IPS DF 6.9 (cell line): ENCODE measurements around the gene SLIT2.

Experiments used
- DNase-seq: peaks from one replicate; pipeline ENCODE4 v3.0.0-alpha.2; 2013; ENCODE audit warnings: low read depth, low spot score
- H3K27ac ChIP-seq: one replicate; pipeline ENCODE4 v1.5.1; 2013; ENCODE audit warnings: low read length, control low read depth
- H3K27me3 ChIP-seq: 2 replicates; pipeline ENCODE4 v1.6.1; 2013; ENCODE audit warnings: mild to moderate bottlenecking, low read length; ENCODE audit not compliant: control insufficient read depth, insufficient read depth
- H3K36me3 ChIP-seq: 2 replicates; pipeline ENCODE4 v1.6.1; 2013; ENCODE audit warnings: low read length; ENCODE audit not compliant: control insufficient read depth, insufficient read depth
- H3K4me1 ChIP-seq: 2 replicates; pipeline ENCODE4 v1.6.1; 2013; ENCODE audit warnings: low read length; ENCODE audit not compliant: control insufficient read depth, insufficient read depth
- H3K4me3 ChIP-seq: 2 replicates; pipeline ENCODE4 v1.5.1; 2013; ENCODE audit warnings: mild to moderate bottlenecking, low read length
- H3K9me3 ChIP-seq: 2 replicates; pipeline ENCODE4 v1.6.1; 2013; ENCODE audit warnings: low read length, inconsistent platforms; ENCODE audit not compliant: control insufficient read depth, insufficient read depth
- WGBS: extraction: QIAGEN DNeasy Blood & Tissue Kit; methylation state at CpG from one replicate; pipeline ENCODE4 v1.1.7; 2013; ENCODE audit warnings: mixed read lengths, missing lambda C conversion rate; ENCODE audit not compliant: insufficient read length, insufficient coverage; 5-methylcytosine and 5-hydroxymethylcytosine counted together

Gene SLIT2

GRCh38 chr4:20265726-20266125 is 14.0 kb downstream of the SLIT2 start:
- no peaks in the 10 kb centered on the region for H3K27me3 ChIP-seq
- no peak for DNase-seq
- H3K4me3 ChIP-seq: no peak overlapping the region
- H3K36me3 ChIP-seq: no peaks in the 10 kb centered on the region
- no peaks in the 10 kb centered on the region for H3K9me3 ChIP-seq
- WGBS: no CpG with 5 or more reads among the region's 1 CpG
- no peaks in the 10 kb centered on the region for H3K4me1 ChIP-seq
- H3K27ac ChIP-seq: no peak overlapping the region

GRCh38 chr4:20266215-20267082 is 14.7 kb downstream of the SLIT2 start:
- no peaks in the 10 kb centered on the region for H3K4me1 ChIP-seq
- H3K27me3 ChIP-seq: no peaks in the 10 kb centered on the region
- H3K4me3 ChIP-seq: no peak overlapping the region
- no peaks in the 10 kb centered on the region for H3K36me3 ChIP-seq
- no peak overlapping the region for H3K27ac ChIP-seq
- no peaks in the 10 kb centered on the region for H3K9me3 ChIP-seq
- no peak for DNase-seq
- WGBS: no CpG with 5 or more reads among the region's 4 CpGs

- no peaks in the 10 kb centered on the region for H3K27me3 ChIP-seq
- H3K9me3 ChIP-seq: no peaks in the 10 kb centered on the region
- no peaks in the 10 kb centered on the region for H3K36me3 ChIP-seq
- H3K4me3 ChIP-seq: no peak overlapping the region
- no peaks in the 10 kb centered on the region for H3K4me1 ChIP-seq
- H3K27ac ChIP-seq: no peak overlapping the region
- no peak for DNase-seq
These were observed 16.3 kb downstream of the SLIT2 start for GRCh38 chr4:20268028-20268427.

GRCh38 chr4:20269320-20269719 is 17.6 kb downstream of the SLIT2 start:
- Histone ChIP-seq H3K4me1 (no peaks in the 10 kb centered on the region), H3K36me3 (no peaks in the 10 kb centered on the region), H3K9me3 (no peaks in the 10 kb centered on the region), H3K27me3 (no peaks in the 10 kb centered on the region), H3K27ac (no peak overlapping the region), H3K4me3 (no peak overlapping the region)
- no peak for DNase-seq
- no CpG with 5 or more reads among the region's 1 CpG for WGBS

- Histone ChIP-seq H3K4me3 (no peak overlapping the region), H3K36me3 (no peaks in the 10 kb centered on the region), H3K4me1 (no peaks in the 10 kb centered on the region), H3K27ac (no peak overlapping the region), H3K27me3 (no peaks in the 10 kb centered on the region), H3K9me3 (no peaks in the 10 kb centered on the region)
- no CpG with 5 or more reads among the region's 3 CpGs for WGBS
- DNase-seq: no peak
These were observed 20.2 kb downstream of the SLIT2 start for GRCh38 chr4:20271950-20272349.

GRCh38 chr4:20272411-20272872 is 20.7 kb downstream of the SLIT2 start:
- Histone ChIP-seq H3K27ac (no peak overlapping the region), H3K36me3 (no peaks in the 10 kb centered on the region), H3K27me3 (no peaks in the 10 kb centered on the region), H3K4me3 (no peak overlapping the region), H3K4me1 (no peaks in the 10 kb centered on the region), H3K9me3 (no peaks in the 10 kb centered on the region)
- no peak for DNase-seq
- no CpG with 5 or more reads among the region's 4 CpGs for WGBS

- H3K4me3 ChIP-seq: no peak overlapping the region
- no CpG with 5 or more reads among the region's 11 CpGs for WGBS
- DNase-seq: no peak
- H3K4me1 ChIP-seq: no peaks in the 10 kb centered on the region
- H3K27me3 ChIP-seq: no peaks in the 10 kb centered on the region
- no peak overlapping the region for H3K27ac ChIP-seq
- H3K9me3 ChIP-seq: no peaks in the 10 kb centered on the region
- no peaks in the 10 kb centered on the region for H3K36me3 ChIP-seq
These were observed 22.1 kb downstream of the SLIT2 start for GRCh38 chr4:20273793-20274192.

GRCh38 chr4:20276848-20277247 is 25.1 kb downstream of the SLIT2 start:
- no CpG with 5 or more reads among the region's 5 CpGs for WGBS

GRCh38 chr4:20278195-20278594 is 26.5 kb downstream of the SLIT2 start:
- Histone ChIP-seq H3K9me3 (no peaks in the 10 kb centered on the region), H3K4me3 (no peak overlapping the region), H3K27me3 (no peaks in the 10 kb centered on the region), H3K4me1 (no peaks in the 10 kb centered on the region), H3K36me3 (no peaks in the 10 kb centered on the region), H3K27ac (no peak overlapping the region)
- no peak for DNase-seq
- WGBS: no CpG with 5 or more reads among the region's 3 CpGs

More at GRCh38 chr4:20276848-20277247, 25.1 kb downstream of the SLIT2 start:
- Histone ChIP-seq H3K4me3 (no peak overlapping the region), H3K27me3 (no peaks in the 10 kb centered on the region), H3K4me1 (no peaks in the 10 kb centered on the region), H3K36me3 (no peaks in the 10 kb centered on the region), H3K27ac (no peak overlapping the region), H3K9me3 (no peaks in the 10 kb centered on the region)
- no peak for DNase-seq

GRCh38 chr4:20279381-20279780 is 27.7 kb downstream of the SLIT2 start:
- no CpG with 5 or more reads among the region's 1 CpG for WGBS
- no peak overlapping the region for H3K27ac ChIP-seq
- no peaks in the 10 kb centered on the region for H3K36me3 ChIP-seq
- H3K9me3 ChIP-seq: no peaks in the 10 kb centered on the region
- DNase-seq: no peak
- H3K27me3 ChIP-seq: no peaks in the 10 kb centered on the region
- no peaks in the 10 kb centered on the region; the same call in 1 of the 2 replicates for H3K4me1 ChIP-seq
- H3K4me3 ChIP-seq: no peak overlapping the region

GRCh38 chr4:20281453-20281852 is 29.7 kb downstream of the SLIT2 start:
- no peaks in the 10 kb centered on the region; the same call in 1 of the 2 replicates for H3K4me1 ChIP-seq
- no peaks in the 10 kb centered on the region for H3K36me3 ChIP-seq
- no peaks in the 10 kb centered on the region for H3K9me3 ChIP-seq
- H3K4me3 ChIP-seq: no peak overlapping the region
- H3K27ac ChIP-seq: no peak overlapping the region
- H3K27me3 ChIP-seq: no peaks in the 10 kb centered on the region
- WGBS: no CpG with 5 or more reads among the region's 2 CpGs
- no peak for DNase-seq
